HS-27A (cell line): Measurements from ENCODE around the gene CGNL1.

Experiments
- DNase-seq: peaks from one replicate; pipeline ENCODE4 v3.0.0-alpha.2; 2012; ENCODE audit warnings: low read depth, missing footprints

Gene CGNL1

DNA sequence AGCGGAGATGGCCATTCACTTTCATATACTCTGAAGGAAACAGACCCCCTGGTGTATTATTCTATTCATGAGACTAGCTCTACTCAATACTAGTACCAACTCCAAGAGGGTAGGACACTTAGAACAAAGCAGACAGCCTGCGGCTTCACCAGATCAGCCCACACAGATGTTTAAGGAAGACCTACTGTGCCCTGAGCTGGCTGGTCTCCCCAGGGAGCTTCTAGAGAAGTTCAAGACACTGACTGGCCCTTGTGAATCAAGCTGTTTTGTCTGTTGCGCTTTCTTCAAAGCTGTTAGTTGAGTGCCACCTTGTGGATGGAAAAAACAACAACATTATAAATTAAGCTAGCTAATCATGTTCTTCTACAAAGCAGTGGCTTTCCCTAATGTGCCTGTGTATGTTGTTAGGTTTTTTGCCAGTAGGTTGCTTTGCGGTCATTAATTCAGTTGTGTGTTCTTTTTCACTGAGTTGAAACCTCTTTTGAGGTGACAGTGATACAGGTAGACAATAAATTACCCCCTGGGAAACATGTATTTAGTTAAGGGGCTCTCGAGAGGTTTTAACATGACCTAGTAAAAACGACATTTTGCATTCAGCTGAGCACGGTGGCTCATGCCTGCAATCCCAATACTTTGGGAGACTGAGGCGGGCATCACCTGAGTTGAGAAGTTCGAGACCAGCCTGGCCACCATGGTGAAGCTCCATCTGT lies 151.2 kb downstream of the CGNL1 start:
- peak; percentile 68 for DNase-seq

DNA sequence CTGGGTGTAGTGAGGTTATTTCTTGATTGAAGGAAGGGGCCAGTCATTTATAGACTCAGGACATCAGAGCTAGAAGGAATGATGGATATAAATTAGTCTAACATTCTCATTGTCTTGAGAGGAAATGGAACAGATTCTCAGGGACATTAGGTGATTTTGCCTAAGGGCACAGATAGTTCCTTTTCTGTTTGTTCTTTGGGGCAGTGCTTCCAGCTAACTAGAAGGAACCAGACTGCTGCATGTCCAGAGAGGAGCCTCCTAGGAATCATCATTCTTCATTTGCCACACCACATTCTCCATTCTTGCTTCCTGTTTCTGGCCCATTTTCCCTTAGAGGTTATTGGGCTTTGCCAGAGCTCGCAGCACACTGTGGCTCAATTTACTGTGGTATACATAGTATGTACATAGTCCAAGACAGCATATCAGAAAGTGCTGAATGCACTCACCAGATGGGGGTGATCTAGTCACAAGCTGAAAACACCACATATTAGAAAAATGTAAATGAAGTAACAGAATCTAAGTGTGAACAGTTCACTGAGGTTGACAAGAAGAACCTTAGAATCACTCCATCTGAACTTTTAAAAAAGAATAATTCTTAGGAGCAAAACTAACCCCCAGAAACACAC lies 152.7 kb downstream of the CGNL1 start:
- DNase-seq, result no peak

DNA sequence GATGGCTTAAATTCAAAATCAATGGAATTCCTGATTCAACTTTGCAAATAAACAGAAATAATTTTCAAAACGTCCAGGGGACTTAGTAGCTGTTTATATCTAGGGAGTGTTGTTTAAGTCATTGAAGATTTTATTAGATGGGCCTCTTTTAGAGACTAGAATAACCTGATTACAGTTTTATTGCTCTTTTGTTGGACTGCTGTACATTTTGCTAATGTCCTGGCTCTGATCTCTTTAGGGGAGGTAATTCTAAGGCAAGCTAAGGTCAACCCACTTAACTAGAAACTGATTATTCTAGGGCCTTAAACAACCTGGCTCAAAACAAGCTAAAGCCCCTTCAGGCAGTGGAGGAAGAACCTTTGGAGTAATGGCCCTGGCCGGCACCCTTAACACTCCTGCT lies 153.4 kb downstream of the CGNL1 start:
- DNase-seq, result no peak

DNA sequence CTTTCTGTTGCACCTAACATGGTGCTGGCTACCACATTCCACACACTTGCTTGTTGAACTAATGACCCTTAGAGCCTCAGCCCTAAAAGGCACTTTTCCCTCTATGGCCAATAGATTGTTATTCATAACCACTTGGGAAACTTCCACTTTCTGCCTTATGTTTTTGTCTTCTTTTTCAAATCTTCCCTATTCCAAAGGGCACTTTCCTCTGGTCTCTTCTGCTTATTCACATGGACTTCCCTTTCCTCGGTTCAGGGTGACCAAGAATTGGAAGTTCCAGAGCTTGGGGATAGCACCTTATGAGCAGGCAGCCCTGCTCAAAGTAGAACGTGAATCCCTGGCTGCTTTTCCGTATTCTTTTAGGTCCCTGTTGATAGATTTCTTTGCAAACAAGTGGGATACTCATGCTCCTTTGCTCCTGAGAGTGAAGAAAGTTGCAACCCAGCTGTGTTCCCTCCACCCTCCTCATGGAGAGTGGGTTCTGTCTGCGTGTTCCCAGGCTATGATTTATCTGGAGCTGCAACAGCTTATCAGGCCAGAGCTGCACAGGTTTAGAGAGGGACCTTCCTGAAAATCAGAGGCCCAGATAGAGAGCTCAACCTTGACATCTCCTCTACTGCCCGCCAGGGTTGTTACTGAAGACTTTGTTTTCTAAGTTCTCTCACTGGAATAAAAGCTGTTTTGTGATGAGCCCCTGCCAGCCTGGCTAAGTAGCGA lies 156.6 kb downstream of the CGNL1 start:
- DNase-seq, result no peak

DNA sequence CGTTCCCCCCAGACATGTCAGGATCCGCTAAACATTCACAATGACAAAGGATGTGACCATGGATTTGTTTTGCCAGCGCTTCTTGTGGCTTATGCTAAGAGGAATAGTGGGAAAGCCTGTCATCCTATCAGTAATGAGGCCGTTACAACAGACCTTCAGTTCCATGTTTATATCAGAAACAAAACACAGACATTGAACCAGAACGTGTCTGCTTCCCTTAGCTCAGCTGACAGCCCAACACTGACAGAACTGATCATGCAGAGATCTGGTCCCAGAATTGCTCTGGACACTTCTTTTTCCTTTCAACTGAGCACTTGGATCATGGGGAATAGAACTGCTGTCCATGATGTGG lies 157.1 kb downstream of the CGNL1 start:
- no peak for DNase-seq

DNA sequence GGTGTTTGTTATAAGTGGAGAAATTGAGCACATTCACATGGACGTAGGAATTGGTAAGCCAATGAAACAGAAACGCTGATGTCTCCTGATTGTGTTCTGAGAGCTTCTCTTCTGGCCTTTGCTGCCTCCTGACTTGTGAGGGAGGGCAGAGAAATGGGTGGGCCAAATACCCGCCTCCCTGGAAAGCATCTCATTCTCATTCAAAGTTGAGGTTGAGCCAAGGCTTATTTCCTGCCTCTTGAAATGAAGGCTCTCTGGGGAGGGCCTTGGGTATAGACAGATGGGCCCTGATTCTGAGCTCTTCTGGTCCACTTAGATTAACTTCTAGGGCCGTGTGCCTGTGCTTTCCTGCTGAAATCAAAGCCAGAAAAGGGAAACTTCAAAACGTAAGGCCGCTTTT lies 158.0 kb downstream of the CGNL1 start:
- DNase-seq, result no peak

DNA sequence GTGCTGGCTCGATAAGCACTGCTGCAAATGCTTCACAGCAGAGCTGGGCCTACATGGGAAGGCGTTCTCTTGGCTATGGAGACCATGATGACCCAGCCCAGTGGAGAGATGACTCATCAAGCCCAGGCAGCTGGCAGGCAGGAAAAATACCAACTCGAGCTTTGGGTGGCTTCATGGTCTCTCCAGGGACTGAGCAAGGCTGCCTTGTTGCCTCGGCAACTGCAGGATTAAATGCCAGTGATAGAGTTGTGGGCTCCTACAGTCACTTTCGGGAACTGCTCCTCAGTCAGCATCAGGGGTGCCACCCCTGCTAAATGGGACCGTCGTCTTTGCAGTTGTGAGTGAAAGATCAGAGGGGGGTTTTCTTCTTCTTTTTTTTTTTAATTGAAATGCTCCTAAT lies 160.8 kb downstream of the CGNL1 start:
- peak; percentile 93 for DNase-seq

DNA sequence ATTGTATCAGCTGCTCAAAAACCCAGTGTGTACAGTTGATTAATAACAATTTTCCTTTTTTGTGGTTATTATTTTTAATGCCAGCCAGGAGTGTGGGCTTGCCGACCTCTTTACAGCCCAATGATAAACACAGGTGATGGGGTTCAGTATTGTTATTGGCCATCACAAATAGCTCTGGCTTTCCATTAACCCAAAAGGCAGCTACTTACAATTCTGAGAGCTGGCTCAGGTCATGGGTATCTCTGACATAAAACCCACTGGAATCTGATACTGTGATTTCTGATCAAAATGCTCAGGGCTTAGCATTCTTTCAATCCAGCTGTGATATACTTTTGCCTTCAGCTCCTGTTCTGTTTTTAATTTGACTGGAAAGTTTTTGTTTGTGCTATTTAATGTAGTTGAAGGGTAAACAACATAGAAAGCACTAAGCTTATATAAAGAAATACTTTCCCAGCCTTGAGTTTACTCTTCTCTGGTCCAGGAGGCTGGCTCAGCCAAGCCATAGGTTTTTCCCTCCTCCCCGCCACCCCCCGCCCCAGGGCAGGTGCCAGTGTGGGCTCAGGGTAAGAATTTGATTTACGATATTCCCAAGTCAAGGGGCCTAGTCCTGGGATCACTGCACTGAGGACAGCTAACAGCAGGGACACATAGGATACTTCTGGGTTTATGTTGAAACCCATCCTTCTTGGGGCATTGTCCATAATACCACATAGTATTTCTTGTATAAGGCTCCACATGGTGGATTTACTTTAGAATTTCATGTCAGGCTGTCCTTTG lies 161.4 kb downstream of the CGNL1 start:
- DNase-seq, result no peak

DNA sequence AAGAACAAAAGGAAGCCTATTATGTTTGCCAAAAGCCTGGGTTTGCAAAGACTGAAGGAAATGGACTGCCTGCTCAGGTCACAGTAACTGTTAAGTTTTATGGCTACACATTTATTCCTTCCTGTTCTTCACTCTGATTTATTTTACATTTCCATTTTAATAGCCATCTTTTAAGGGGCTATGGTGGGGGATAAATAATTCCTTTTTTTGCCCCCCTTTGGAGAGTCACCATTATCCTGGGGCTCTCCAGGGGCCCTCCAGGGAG lies 161.9 kb downstream of the CGNL1 start:
- no peak for DNase-seq

DNA sequence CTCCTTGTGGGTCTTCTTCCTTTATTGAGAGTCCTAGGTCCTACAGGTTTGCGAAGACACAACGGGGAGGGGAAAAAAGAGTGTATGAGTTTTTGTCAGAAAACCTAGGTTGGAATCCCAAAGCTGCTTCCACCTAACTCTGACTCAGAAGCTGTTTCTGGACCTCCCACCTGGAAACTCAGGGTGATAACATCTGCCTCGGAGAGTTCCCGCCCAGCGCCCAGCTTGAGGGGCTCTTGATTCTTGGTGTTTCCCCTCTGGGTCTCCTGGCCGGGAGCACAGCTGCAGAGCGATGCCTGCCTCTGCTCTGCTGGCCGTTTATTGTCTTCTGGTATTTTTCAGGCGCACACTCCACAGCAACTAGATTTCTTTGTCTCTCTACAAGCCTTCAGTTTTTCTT lies 162.5 kb downstream of the CGNL1 start:
- DNase-seq, result no peak

DNA sequence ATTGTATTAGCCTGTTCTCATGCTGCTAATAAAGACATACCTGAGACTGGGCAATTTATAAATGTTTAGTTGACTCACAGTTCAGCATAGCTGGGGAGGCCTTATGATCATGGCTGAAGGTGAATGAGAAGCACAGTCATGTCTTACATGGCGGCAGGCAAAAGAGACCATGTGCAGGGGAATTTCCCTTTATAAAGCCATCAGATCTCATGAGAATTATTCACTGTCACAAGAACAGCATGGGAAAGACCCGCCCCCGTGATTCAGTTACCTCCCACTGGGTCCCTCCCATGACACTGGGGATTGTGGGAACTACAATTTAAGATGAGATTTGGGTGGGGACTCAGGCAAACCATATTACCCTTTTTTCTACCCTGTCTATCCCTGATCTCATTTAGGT lies 163.9 kb downstream of the CGNL1 start:
- DNase-seq, result no peak

DNA sequence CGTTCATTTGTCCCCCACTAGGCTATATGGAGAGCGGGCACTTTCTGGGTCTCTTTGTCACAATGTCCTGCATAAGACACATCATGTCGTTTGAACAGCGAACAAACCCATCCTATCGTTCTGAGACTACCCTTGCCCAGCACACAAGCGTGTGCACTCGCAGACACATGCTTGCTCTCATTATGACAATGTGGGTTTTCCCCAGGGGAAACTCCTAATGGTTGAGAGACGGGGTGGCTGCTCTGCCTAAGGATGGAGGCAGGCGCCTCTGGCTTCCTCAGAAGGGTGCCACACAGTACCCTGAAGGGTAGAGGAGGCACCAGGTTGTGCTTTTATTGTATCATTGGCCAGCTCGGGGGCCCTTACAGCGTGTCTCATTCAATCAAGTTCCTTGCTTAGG lies 164.4 kb downstream of the CGNL1 start:
- no peak for DNase-seq

DNA sequence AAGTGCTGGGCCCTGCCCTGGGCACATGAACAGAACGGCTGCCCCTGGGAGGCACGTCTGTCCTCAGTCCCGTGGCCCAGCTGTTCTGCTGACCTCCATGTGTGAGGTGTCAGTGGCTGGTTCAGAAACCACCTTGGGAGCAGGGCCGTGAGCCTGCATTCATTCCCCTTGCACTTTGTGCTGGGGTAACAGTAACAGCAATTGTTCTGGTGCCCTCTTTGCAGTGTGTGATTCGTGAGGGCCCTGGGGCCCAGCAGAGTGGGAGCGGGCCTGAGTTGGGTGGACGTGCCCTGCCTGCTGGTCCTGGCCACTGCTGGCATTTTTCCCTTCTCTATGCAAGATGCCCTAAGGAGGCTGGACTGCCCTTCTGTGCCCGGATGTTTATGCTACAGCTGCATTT lies 165.0 kb downstream of the CGNL1 start:
- DNase-seq, result no peak

DNA sequence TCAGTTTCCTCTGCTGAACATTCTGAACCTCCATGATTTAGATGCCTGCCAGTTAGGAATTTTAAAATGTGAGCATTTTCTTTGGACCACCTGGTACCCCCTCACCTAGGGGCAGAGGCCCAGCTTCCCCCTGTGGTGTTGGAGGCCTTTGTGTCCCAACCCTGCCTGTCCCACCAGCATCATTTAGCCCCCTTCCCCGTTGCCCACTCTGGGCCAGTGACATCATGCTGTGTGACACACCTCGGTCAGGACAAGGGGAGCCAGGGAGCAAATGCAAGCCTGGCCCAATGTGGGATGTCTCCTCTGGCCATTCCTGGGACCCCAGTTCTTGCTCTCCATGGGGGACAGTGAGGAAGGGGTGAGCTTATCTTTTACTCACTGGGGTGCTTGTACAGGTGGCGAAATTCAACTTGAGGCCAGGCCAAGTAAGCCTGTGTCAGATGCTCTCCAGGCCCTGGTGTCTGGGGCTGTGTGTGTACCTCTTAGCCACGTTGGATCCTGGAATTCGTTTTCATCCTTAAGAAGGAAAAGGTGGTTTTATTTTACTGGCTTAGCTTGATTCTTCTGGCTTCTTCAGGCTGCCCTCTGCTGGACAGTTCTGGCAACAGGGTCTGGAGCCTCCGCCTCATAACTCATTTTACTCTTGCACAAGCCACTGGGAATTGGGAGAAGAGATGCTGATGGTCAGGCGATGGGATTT lies 165.7 kb downstream of the CGNL1 start:
- peak; percentile 59 for DNase-seq

DNA sequence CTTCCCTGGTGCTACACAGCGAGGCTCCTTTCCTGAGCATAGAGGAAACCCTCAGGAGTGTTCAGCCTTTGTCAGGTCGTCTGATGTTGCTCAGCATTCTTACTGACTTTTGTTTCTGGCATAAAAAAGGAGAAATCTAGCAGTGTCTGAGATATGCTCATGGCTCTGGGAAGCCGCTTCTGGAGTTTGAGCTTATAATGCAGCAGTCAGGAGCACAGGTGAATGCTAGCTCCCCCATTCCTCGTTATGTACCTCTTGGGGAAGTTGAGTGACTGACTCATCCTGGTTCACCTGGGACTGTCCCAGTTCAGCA lies 166.2 kb downstream of the CGNL1 start:
- no peak for DNase-seq

DNA sequence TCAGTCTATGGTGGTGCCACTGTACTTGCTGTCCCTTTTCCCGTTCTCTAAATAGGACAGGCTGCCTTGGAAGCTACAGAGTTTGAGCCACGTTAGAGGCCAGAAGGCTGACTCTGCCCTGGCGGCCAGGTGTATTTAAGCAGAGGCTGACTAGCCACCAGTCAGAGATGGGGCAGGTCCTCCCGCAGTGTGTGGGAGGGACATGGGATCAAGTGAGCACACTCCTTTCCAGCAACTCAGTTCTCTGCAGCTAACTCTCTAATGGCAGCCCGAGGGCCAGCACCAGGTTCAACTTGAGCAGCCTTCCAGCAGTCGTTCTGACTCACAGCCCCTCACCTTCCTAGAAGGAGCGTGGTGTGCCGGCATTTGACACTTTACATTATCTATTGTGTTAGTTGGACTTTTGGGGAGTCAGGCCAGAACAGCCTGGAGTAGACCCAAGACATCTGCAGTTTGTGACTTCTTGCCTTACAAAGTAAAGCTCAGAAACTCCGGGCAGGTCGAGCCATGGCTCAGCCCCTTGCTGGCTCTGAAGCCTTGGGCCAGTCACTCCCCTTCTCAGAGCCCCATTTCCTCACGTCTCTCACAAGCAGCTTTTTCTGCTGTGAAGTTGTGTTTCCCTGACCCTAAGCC lies 168.7 kb downstream of the CGNL1 start:
- DNase-seq, result no peak

DNA sequence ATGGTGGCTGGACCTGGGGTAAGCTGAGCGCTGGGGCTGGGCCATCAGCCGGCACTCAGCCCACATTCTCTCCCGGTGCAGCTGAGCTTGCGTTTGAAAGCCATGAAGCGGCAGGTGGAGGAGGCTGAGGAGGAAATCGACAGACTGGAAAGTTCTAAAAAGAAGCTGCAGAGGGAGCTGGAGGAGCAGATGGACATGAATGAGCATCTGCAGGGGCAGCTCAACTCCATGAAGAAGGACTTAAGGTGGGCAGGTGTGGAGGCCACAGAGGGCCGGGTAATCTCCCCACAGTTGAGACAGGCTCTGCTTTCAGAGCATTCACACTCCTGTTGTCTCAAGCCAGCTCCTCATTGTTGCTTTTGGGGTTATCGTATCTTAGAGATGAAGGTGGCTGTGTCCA lies 169.7 kb downstream of the CGNL1 start:
- DNase-seq, result no peak

DNA sequence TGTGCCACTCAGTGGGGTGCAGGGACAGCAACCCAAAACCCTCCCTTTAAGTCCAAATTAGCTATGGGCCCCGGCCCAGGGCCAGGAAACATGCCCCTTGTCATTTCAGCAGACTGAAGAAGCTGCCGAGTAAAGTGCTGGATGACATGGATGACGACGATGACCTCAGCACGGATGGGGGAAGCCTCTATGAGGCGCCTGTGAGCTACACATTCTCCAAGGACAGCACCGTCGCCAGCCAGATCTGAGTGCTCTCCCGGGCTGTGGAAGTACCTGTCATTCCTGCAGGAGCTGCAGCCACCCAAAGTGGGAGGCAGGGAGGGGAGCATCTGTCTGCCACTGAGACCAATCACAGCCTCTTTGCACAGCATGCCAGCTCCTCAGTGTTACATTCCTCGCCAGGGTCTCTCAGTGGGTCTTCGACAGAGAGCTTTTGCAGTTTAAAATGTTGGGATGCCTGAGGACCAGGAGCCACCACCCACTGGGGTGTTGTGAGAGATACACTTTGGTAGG lies 171.0 kb downstream of the CGNL1 start:
- no peak for DNase-seq

DNA sequence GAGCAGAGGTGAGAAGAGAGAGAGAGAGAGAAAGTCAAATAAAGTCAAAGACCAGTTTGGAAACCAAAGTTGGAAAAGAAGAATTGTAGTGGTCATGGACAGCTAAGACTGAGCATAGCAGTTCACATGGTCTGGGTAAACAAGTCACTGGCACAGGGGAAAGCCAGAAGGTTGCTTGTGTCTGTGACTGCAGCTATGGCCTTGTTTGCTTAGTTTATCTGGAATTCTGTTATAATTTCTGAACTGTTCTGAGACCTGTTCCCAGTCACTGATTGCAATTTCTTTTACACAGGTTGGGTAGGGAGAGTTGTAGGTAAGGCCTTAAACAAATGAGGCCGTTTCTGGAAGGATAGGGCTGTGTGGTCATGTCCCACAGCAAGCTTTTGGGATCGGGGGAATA lies 172.0 kb downstream of the CGNL1 start:
- DNase-seq, result no peak

DNA sequence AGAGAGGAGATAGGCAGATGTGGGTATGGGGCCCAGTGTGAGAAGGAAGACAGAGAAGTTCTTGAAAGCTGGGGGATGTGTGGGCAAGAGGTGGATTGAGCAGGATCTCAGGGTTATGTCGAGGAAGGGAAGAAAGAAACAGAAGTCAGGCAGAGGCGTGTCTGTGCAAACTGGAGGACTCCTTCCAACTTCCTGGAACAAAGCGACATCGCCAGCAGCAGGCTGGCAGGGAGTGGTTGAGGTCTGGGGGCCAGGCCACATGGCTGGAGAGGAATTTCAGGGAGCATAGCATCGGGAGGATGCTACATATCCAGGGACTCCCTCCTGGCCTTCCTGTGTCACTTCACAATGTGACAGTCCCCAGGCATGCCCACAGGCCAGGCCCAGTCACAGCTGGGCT lies 172.5 kb downstream of the CGNL1 start:
- DNase-seq, result no peak

DNA sequence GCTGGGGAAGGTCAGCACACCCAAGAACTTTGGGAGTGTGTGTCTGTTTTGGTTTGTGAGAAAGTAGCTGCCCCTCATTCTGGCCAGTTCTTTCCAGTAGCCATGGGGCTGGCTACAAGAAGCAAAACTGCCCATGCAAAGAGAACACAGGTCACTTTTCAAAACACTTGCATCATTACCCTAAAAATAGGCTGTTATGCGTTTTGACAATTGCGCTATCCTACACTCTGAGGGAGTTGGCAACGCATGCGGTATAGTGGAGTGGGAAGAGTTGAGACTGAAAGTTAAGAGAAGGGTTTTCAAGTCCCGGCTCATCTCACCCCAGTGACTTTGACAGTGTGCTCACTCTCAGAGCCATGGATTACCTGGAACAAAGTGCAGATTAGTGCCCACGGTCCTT lies 173.6 kb downstream of the CGNL1 start:
- DNase-seq, result no peak

DNA sequence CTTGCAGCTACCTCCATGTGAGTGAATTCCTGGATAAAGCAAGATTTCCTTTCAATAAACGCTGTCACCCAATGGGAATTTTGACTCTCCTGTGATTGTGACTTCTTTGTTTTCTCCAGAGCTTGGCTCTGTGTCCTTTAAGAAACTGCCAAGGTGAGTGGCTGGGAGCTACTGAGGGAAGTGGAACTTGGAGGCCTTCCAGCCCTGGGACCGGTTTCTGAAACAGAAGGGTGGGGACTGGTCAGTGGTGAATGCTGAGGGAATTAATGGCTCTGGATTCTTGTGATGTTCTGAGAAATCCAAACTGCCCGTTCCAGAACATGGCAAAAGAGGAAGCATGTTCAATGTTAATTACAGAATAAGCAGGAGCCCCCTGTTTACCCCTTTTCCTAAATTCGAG lies 174.3 kb downstream of the CGNL1 start:
- DNase-seq, result no peak
